Stimulated activated naive CD8-positive, alpha-beta T cell treated with anti-CD3 and anti-CD28 coated beads, Interleukin-15, amount 100 ng/mL, for 72 hours (primary cell): ENCODE data around the gene CEBPA.

Experiments
- ATAC-seq: fragments of 150-1000 bp; cut with Tn5 transposase; 2 replicates; pipeline ENCODE4 v1.10.0; 2021; ENCODE audit warnings: mild to moderate bottlenecking, moderate library complexity
- DNase-seq, 2 donors: peaks; one replicate each; pipeline ENCODE4 v3.0.0; 2021 to 2022
- H3K27ac Mint-ChIP-seq, 2 donors: one replicate each; pipeline ENCODE4 v1.8.0; 2022; ENCODE audit warnings: mild to moderate bottlenecking in 2 of 2, mixed read lengths in 2 of 2, moderate library complexity in 2 of 2
- H3K27me3 Mint-ChIP-seq: one replicate; pipeline ENCODE4 v1.8.0; 2022; ENCODE audit warnings: mixed read lengths
- H3K4me1 Mint-ChIP-seq: one replicate; pipeline ENCODE4 v1.8.0; 2022; ENCODE audit warnings: mild to moderate bottlenecking, mixed read lengths
- H3K4me3 Mint-ChIP-seq, 2 donors: one replicate each; pipeline ENCODE4 v1.8.0; 2022; ENCODE audit warnings: mild to moderate bottlenecking in 2 of 2, mixed read lengths in 2 of 2, moderate library complexity in 1 of 2
- H3K9me3 Mint-ChIP-seq, 2 donors: one replicate each; pipeline ENCODE4 v1.8.0; 2022; ENCODE audit warnings: mixed read lengths in 2 of 2

CEBPA gene

DNA sequence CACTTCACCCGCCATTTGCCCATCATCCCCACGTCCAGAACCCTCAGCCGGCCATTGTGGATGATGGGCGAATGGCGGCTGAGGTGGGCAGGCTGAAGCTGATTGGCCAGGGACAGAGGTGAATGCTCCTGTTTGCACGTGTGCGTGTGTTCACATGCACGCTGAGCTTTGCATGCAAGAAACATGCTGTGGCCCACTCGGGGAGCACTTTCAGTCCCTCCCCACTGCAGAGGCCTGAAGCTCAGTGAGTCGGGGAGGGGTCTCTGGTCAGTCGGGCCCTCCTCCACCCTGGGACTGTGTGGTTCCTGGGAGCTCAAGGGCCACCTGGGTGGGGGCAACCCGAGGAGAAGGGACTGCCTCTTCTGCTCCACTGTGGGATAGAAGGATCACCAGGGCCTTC is 24.9 kb downstream of the CEBPA start:
- peaks cover 24% of the 10 kb centered on the region for H3K27me3 Mint-ChIP-seq
- peaks cover 40% of the 10 kb centered on the region for H3K4me1 Mint-ChIP-seq
- H3K4me3 Mint-ChIP-seq, result no peak overlapping the region
- DNase-seq (no peak), ATAC-seq (no peak)
- no peaks in the 10 kb centered on the region for H3K9me3 Mint-ChIP-seq
- no peak overlapping the region for H3K27ac Mint-ChIP-seq

GRCh38 chr19:33275933-33276619 is 26.3 kb downstream of the CEBPA start:
- peaks cover 11% of the 10 kb centered on the region for H3K27me3 Mint-ChIP-seq
- DNase-seq, result no peak
- peaks cover 29% of the 10 kb centered on the region for H3K4me1 Mint-ChIP-seq
- no peaks in the 10 kb centered on the region for H3K9me3 Mint-ChIP-seq
- ATAC-seq, result no peak
- no peak overlapping the region for H3K4me3 Mint-ChIP-seq
- no peak overlapping the region for H3K27ac Mint-ChIP-seq

DNA sequence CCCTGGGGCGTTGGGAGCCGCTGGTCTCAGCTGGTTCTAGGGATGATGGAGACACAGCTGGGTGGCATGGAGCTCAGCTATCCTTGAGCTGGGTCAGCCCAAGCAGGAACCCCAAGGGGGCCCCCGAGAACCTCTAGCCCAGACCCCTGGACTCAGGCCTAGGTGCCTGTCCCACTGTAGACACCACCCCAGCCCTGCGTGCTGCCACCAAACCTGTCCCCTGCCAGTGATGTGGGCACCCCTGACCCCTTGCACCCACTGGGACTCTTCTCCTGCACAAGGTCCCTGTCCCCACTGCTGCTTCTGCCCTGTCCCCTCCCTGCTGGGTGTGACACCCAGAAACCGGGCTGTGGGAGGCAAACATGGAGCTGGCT is 26.8 kb downstream of the CEBPA start:
- Mint-ChIP-seq H3K27ac (no peak overlapping the region), H3K27me3 (peaks cover 8% of the 10 kb centered on the region), H3K9me3 (no peaks in the 10 kb centered on the region), H3K4me3 (no peak overlapping the region), H3K4me1 (peaks cover 24% of the 10 kb centered on the region)
- DNase-seq (no peak), ATAC-seq (no peak)

DNA sequence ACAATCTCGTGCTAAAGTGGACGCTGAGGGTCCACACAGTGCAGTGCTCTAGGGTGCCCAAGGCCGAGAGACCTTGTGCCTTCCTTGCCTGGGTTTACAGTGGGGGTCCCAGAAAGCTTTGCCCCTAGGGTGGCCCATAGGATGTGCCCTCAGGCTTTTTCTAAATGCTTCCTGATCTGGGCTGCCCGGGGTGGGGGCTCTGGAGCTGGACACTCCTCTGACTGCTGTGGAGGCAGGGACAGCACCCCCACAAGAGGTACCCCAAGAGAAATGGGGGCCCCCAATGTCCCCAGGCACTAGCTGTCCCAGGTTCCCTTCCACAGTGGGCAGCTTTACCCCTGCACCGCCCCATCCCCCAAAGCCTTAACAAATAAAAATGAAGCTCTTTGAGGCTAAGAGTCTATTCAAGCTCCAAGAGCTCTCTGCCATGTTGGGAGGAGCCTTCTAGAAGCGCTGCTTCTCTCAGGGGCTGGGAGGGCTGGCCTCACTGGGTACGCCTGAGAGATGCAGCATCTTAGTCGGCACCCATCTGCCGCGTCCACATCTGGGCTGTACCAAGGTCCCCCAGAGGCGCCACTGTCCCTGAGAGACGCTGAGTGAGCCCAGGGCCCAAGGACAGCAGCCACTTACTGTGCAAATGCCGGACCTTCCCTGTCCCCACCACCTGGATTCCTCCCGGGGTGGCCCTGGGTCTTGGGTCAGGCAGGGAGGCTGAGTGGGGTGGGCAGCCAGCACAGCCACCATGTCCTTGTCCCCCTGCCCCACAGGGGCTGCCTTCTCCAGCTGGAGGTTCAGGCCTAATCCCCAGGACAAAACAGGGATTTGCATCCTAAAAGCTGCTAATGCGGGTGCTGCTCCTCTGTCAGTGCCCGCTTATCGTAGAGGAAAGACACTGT is 27.4 kb downstream of the CEBPA start:
- Mint-ChIP-seq H3K4me3 (no peak overlapping the region), H3K27ac (no peak overlapping the region), H3K27me3 (peaks cover 8% of the 10 kb centered on the region), H3K4me1 (peaks cover 18% of the 10 kb centered on the region), H3K9me3 (no peaks in the 10 kb centered on the region)
- ATAC-seq, result no peak
- DNase-seq, result no peak

DNA sequence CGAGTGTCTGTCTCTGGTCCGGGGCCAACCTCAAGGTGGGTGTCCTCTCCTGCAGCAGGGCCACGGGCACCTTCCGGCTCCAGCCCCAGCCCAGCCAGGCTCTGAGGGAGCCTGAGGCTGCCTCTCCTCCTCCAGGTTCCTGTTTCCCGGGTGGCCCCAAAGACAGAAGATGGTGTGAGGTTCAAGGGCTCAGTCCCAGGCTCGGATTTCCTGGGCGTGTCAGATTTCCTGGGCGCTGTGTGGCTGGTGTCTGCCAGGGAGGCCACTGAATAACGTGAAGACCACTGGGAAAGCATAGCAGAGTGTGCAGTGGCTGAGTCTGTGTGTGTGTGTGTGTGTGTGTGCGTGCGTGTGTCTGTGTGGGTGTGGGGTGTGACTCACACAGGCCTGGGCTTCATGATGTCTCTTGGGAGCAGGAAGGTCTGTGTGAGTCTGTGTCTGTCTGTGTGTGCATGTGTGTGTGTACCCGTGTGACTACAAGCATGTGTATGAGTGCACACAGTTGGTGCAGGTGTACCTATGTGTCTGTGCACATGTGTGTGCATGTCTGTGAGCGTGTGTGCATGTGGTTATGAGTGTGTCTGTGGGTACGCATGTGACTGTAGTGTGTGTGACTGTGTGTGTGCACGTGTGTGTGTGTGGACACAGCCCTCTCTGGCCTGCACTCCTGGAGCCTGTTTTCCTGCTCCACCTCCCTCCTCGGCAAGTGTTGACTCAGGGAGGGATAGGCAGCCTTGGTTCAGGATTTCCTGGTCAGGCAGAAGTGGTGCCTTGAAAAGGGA is 28.3 kb downstream of the CEBPA start:
- ATAC-seq (peak; percentile 43), DNase-seq (peak in 1 of 2 donors; percentile 26)
- Mint-ChIP-seq H3K4me1 (peaks cover 15% of the 10 kb centered on the region), H3K27ac (no peak overlapping the region), H3K4me3 (no peak overlapping the region), H3K9me3 (no peaks in the 10 kb centered on the region), H3K27me3 (peaks cover 8% of the 10 kb centered on the region)

GRCh38 chr19:33273065-33273736 is 29.1 kb downstream of the CEBPA start:
- Mint-ChIP-seq H3K27ac (no peak overlapping the region), H3K9me3 (no peaks in the 10 kb centered on the region), H3K4me1 (peaks cover 15% of the 10 kb centered on the region), H3K27me3 (peaks cover 3% of the 10 kb centered on the region), H3K4me3 (no peak overlapping the region)
- ATAC-seq, result no peak
- no peak for DNase-seq

GRCh38 chr19:33271246-33272021 is 30.9 kb downstream of the CEBPA start:
- ATAC-seq, result no peak
- no peak for DNase-seq
- Mint-ChIP-seq H3K27me3 (no peaks in the 10 kb centered on the region), H3K4me3 (no peak overlapping the region), H3K27ac (no peak overlapping the region), H3K9me3 (no peaks in the 10 kb centered on the region), H3K4me1 (peaks cover 15% of the 10 kb centered on the region)

- Mint-ChIP-seq H3K4me3 (no peak overlapping the region), H3K27me3 (no peaks in the 10 kb centered on the region)
- DNase-seq, result no peak
Observed at GRCh38 chr19:33270769-33271168, 31.6 kb downstream of the CEBPA start.

GRCh38 chr19:33269016-33269415 is 33.3 kb downstream of the CEBPA start:
- Mint-ChIP-seq H3K4me3 (no peak overlapping the region), H3K27ac (peak overlapping the region in 1 of 2 donors; percentile 65), H3K27me3 (peaks cover 12% of the 10 kb centered on the region), H3K9me3 (no peaks in the 10 kb centered on the region), H3K4me1 (peaks cover 12% of the 10 kb centered on the region)
- no peak for DNase-seq
- ATAC-seq, result no peak

More at GRCh38 chr19:33270769-33271168, 31.6 kb downstream of the CEBPA start:
- Mint-ChIP-seq H3K27ac (peak overlapping the region; percentile 30 to 77), H3K9me3 (no peaks in the 10 kb centered on the region), H3K4me1 (peaks cover 15% of the 10 kb centered on the region)
- no peak for ATAC-seq

DNA sequence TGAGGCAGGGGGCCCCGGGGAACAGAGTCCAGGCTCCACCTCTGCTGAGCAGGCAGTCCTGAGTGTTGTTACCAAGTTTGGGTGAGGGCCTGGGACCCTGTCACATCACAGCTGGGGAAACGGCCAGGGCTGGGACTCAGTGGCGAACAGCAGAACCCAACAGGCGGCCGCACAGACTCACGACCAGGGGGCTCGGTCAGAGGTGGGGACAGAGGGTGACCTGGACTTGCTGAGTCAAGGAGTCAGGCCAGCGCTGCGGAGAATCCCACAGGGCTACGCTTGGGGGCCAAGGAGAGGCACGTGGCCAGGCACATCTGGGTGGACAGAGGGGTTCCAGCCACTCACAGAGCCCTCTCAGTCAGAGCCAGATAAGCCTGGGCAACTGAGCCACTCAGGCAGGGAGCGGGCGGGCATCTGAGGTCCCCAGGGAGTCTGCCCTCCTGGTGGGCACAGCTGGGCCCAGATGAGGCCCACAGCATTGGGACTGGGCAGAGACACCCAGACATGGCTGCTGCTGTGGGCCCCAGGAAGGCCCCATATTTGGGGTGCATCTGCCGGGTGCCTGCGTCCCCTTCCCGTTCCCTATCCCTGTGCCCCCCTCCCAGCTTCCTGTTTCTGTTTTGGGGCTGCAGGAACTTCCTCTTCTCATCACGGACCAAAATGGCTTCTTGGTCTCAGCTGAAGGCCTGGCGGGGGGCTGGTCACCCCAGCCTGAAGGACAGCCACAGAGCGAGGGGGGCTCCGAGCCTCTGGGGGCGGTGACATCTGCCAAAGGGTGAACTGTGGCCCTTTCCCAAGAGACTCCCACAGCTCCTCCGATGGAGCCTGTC is 34.0 kb downstream of the CEBPA start:
- no peak for DNase-seq
- no peak overlapping the region for H3K4me3 Mint-ChIP-seq
- peaks cover 14% of the 10 kb centered on the region for H3K27me3 Mint-ChIP-seq
- no peak for ATAC-seq
- no peaks in the 10 kb centered on the region for H3K9me3 Mint-ChIP-seq
- no peak overlapping the region for H3K27ac Mint-ChIP-seq
- H3K4me1 Mint-ChIP-seq, result peaks cover 5% of the 10 kb centered on the region

GRCh38 chr19:33267706-33268105 is 34.6 kb downstream of the CEBPA start:
- ATAC-seq (no peak), DNase-seq (no peak)
- no peak overlapping the region for H3K4me3 Mint-ChIP-seq
- no peaks in the 10 kb centered on the region for H3K4me1 Mint-ChIP-seq
- no peaks in the 10 kb centered on the region for H3K9me3 Mint-ChIP-seq
- no peak overlapping the region for H3K27ac Mint-ChIP-seq
- peaks cover 16% of the 10 kb centered on the region for H3K27me3 Mint-ChIP-seq

DNA sequence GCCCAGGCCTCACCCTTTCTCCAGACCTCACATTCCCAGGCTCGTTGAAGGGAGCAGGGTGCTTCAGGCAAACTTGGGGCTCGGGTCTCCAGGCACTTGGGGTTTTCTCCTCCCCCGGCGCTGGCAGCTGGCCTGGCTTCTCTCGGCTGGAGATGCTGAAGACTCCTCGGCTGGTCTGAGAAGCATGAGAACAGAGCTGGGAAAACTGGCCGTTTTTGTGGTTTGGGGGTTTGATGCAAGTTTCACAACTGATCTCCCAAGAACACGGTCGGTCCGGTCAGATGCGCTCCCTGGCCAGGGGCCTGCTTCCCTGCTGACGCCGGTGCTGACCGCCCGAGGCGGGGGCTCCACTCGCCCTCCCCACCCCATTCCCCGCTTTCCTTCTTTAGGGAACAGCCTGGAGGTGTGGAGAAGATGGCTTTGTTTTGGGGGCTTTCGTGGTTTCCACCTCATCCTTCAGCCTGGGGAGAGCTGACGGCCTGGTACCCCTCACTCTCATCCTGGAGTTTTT is 35.3 kb downstream of the CEBPA start:
- DNase-seq, result no peak
- Mint-ChIP-seq H3K27me3 (peaks cover 23% of the 10 kb centered on the region), H3K4me3 (no peak overlapping the region), H3K4me1 (no peaks in the 10 kb centered on the region), H3K27ac (peak overlapping the region in 1 of 2 donors; percentile 7), H3K9me3 (no peaks in the 10 kb centered on the region)
- ATAC-seq, result no peak

DNA sequence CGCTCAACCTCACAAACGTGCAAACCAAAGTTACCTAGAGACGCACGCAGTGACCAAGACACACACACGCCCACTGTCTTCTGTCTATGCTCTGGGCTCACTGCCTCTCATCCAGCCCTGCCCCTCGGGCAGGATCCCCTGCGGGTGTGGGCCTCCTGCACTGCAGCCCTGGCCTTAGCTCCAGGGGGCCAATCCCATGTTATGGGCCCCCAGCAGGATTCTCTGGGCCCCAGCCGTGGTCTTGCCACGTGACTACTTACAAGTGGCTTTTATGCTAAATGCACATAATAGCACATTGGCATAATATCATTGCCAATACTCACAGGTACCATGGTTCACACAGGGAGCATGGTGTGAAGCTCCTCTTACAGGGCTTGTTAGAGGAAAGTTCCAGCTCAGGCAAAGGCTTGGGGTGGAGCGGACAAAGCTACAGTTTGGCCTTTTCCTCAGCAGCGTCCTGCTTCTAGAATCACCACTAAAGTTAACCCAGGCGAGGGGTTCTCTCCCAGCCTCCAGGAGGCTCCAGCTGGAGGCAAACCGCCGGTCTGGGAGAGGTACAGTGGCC is 37.4 kb downstream of the CEBPA start:
- Mint-ChIP-seq H3K27ac (no peak overlapping the region), H3K4me1 (peaks cover 17% of the 10 kb centered on the region), H3K27me3 (peaks cover 31% of the 10 kb centered on the region), H3K9me3 (no peaks in the 10 kb centered on the region), H3K4me3 (no peak overlapping the region)
- ATAC-seq (no peak), DNase-seq (no peak)
